HUES64 (cell line): ENCODE measurements around the gene MAST4.

Experiments used
- H3K27ac ChIP-seq: 2 replicates; pipeline ENCODE4 v1.7.0; 2013; ENCODE audit warnings: low read depth, low read length, inconsistent platforms
- H3K27me3 ChIP-seq: 2 replicates; pipeline ENCODE4 v1.6.1; 2013; ENCODE audit warnings: mild to moderate bottlenecking, low read length; ENCODE audit not compliant: insufficient read depth
- H3K36me3 ChIP-seq: 2 replicates; pipeline ENCODE4 v1.6.1; 2013; ENCODE audit warnings: mild to moderate bottlenecking, low read length; ENCODE audit not compliant: insufficient read depth
- H3K4me1 ChIP-seq: 2 replicates; pipeline ENCODE4 v1.6.1; 2013; ENCODE audit warnings: mild to moderate bottlenecking, low read length, moderate library complexity; ENCODE audit not compliant: insufficient read depth
- H3K4me3 ChIP-seq: 2 replicates; pipeline ENCODE4 v1.5.1; 2013; ENCODE audit warnings: mild to moderate bottlenecking, low read length, moderate library complexity
- H3K9ac ChIP-seq: 2 replicates; pipeline ENCODE4 v1.6.1; 2013; ENCODE audit warnings: mild to moderate bottlenecking, low read depth, low read length
- H3K9me3 ChIP-seq: 2 replicates; pipeline ENCODE4 v1.6.1; 2013; ENCODE audit warnings: low read depth, low read length; ENCODE audit not compliant: insufficient read depth
- WGBS: fragments of 150-250, 120-280 bp; methylation state at CpG from one replicate; pipeline ENCODE4 v1.1.7; 2013; ENCODE audit warnings: missing lambda C conversion rate; 5-methylcytosine and 5-hydroxymethylcytosine counted together

MAST4 gene

GRCh38 chr5:67051164-67051563 is 455.0 kb downstream of the MAST4 start:
- 61% methylated on average over 1 of the region's 1 CpG for WGBS
- no peak overlapping the region for H3K27ac ChIP-seq
- no peak overlapping the region for H3K4me3 ChIP-seq
- H3K36me3 ChIP-seq = no peaks in the 10 kb centered on the region
- peaks cover 7% of the 10 kb centered on the region; the same call in 1 of the 2 replicates for H3K4me1 ChIP-seq
- no peak overlapping the region for H3K9ac ChIP-seq
- H3K9me3 ChIP-seq = no peaks in the 10 kb centered on the region
- H3K27me3 ChIP-seq = no peaks in the 10 kb centered on the region

- H3K9me3 ChIP-seq = no peaks in the 10 kb centered on the region
- no peaks in the 10 kb centered on the region for H3K27me3 ChIP-seq
- H3K27ac ChIP-seq = no peak overlapping the region
- WGBS = no CpG with 5 or more reads among the region's 1 CpG
- no peak overlapping the region for H3K9ac ChIP-seq
- H3K4me3 ChIP-seq = no peak overlapping the region
- H3K36me3 ChIP-seq = no peaks in the 10 kb centered on the region
- peaks cover 7% of the 10 kb centered on the region; the same call in 1 of the 2 replicates for H3K4me1 ChIP-seq
These were observed 455.8 kb downstream of the MAST4 start for GRCh38 chr5:67052034-67052433.

- H3K4me3 ChIP-seq = no peak overlapping the region
- no peaks in the 10 kb centered on the region for H3K27me3 ChIP-seq
- no peaks in the 10 kb centered on the region for H3K9me3 ChIP-seq
- H3K9ac ChIP-seq = no peak overlapping the region
- H3K27ac ChIP-seq = no peak overlapping the region
- H3K4me1 ChIP-seq = 0 out of 2 replicates have a peak, but pooled peaks cover under 1% of the 10 kb centered on the region
- WGBS = no CpG with 5 or more reads among the region's 1 CpG
- H3K36me3 ChIP-seq = no peaks in the 10 kb centered on the region
These were observed 457.0 kb downstream of the MAST4 start for GRCh38 chr5:67053229-67053628.

GRCh38 chr5:67058998-67059743 is 463.0 kb downstream of the MAST4 start:
- H3K9me3 ChIP-seq = no peaks in the 10 kb centered on the region
- 30% methylated on average over 4 of the region's 4 CpGs for WGBS
- H3K27me3 ChIP-seq = no peaks in the 10 kb centered on the region
- H3K27ac ChIP-seq = peak overlapping the region; percentile 14
- H3K4me1 ChIP-seq = peaks cover 21% of the 10 kb centered on the region
- H3K36me3 ChIP-seq = no peaks in the 10 kb centered on the region
- H3K9ac ChIP-seq = 0 out of 2 replicates have a peak overlapping the region, but pooled peaks have one; percentile 12
- no peak overlapping the region for H3K4me3 ChIP-seq

GRCh38 chr5:67059744-67060490 is 463.7 kb downstream of the MAST4 start:
- H3K4me3 ChIP-seq = no peak overlapping the region

GRCh38 chr5:67061511-67061910 is 465.3 kb downstream of the MAST4 start:
- WGBS = 100% methylated on average over 1 of the region's 1 CpG
- H3K4me1 ChIP-seq = peaks cover 21% of the 10 kb centered on the region

More at GRCh38 chr5:67059744-67060490, 463.7 kb downstream of the MAST4 start:
- H3K36me3 ChIP-seq = no peaks in the 10 kb centered on the region
- H3K9me3 ChIP-seq = no peaks in the 10 kb centered on the region
- H3K27me3 ChIP-seq = no peaks in the 10 kb centered on the region
- WGBS = 74% methylated on average over 6 of the region's 6 CpGs
- H3K27ac ChIP-seq = peak overlapping the region; percentile 14; the same call in 1 of the 2 replicates
- H3K9ac ChIP-seq = no peak overlapping the region
- H3K4me1 ChIP-seq = peaks cover 21% of the 10 kb centered on the region

GRCh38 chr5:67063055-67063454 is 466.9 kb downstream of the MAST4 start:
- Histone ChIP-seq H3K9ac (no peak overlapping the region), H3K4me3 (no peak overlapping the region), H3K27ac (no peak overlapping the region), H3K9me3 (no peaks in the 10 kb centered on the region), H3K27me3 (no peaks in the 10 kb centered on the region), H3K4me1 (peaks cover 21% of the 10 kb centered on the region), H3K36me3 (no peaks in the 10 kb centered on the region)
- 96% methylated on average over 2 of the region's 3 CpGs for WGBS

More at GRCh38 chr5:67061511-67061910, 465.3 kb downstream of the MAST4 start:
- H3K27ac ChIP-seq = no peak overlapping the region
- H3K4me3 ChIP-seq = no peak overlapping the region
- H3K9me3 ChIP-seq = no peaks in the 10 kb centered on the region
- no peaks in the 10 kb centered on the region for H3K27me3 ChIP-seq
- H3K36me3 ChIP-seq = no peaks in the 10 kb centered on the region
- no peak overlapping the region for H3K9ac ChIP-seq

- no peaks in the 10 kb centered on the region for H3K27me3 ChIP-seq
- no peak overlapping the region for H3K27ac ChIP-seq
- 95% methylated on average over 3 of the region's 3 CpGs for WGBS
- H3K9me3 ChIP-seq = no peaks in the 10 kb centered on the region
- H3K36me3 ChIP-seq = no peaks in the 10 kb centered on the region
- H3K4me3 ChIP-seq = no peak overlapping the region
- no peak overlapping the region for H3K9ac ChIP-seq
- peaks cover 15% of the 10 kb centered on the region for H3K4me1 ChIP-seq
These were observed 467.6 kb downstream of the MAST4 start for GRCh38 chr5:67063791-67064190.

GRCh38 chr5:67065237-67065636 is 469.0 kb downstream of the MAST4 start:
- Histone ChIP-seq H3K27me3 (no peaks in the 10 kb centered on the region), H3K36me3 (no peaks in the 10 kb centered on the region), H3K9me3 (no peaks in the 10 kb centered on the region), H3K27ac (no peak overlapping the region), H3K9ac (no peak overlapping the region), H3K4me1 (peaks cover 9% of the 10 kb centered on the region), H3K4me3 (no peak overlapping the region)
- 84% methylated on average over 4 of the region's 4 CpGs for WGBS

GRCh38 chr5:67065696-67066095 is 469.5 kb downstream of the MAST4 start:
- Histone ChIP-seq H3K36me3 (no peaks in the 10 kb centered on the region), H3K4me1 (peaks cover 9% of the 10 kb centered on the region), H3K4me3 (no peak overlapping the region), H3K9me3 (no peaks in the 10 kb centered on the region), H3K9ac (no peak overlapping the region), H3K27ac (no peak overlapping the region), H3K27me3 (no peaks in the 10 kb centered on the region)
- 90% methylated on average over 1 of the region's 1 CpG for WGBS

- no peak overlapping the region for H3K27ac ChIP-seq
- H3K9me3 ChIP-seq = no peaks in the 10 kb centered on the region
- H3K4me1 ChIP-seq = peaks cover 9% of the 10 kb centered on the region
- H3K9ac ChIP-seq = no peak overlapping the region
- no peak overlapping the region for H3K4me3 ChIP-seq
- WGBS = 95% methylated on average over 1 of the region's 1 CpG
- no peaks in the 10 kb centered on the region for H3K36me3 ChIP-seq
- H3K27me3 ChIP-seq = no peaks in the 10 kb centered on the region
These were observed 470.6 kb downstream of the MAST4 start for GRCh38 chr5:67066815-67067214.
